Activated T-cell treated with anti-CD3 and anti-CD28 coated beads for 24 hours (primary cell): ENCODE measurements around the gene WWOX.

Experiments used
- DNase-seq: peaks from one replicate; pipeline ENCODE4 v3.0.0-alpha.2; 2020; ENCODE audit warnings: low read depth

WWOX gene

GRCh38 chr16:78105517-78105916 is 6.1 kb downstream of the WWOX start:
- no peak for DNase-seq

- no peak for DNase-seq
These were observed 7.2 kb downstream of the WWOX start for GRCh38 chr16:78106686-78107085.

- DNase-seq, result no peak
These were observed 9.0 kb downstream of the WWOX start for GRCh38 chr16:78108451-78108850.

- DNase-seq, result no peak
These were observed 13.8 kb downstream of the WWOX start for GRCh38 chr16:78113258-78113657.

DNA sequence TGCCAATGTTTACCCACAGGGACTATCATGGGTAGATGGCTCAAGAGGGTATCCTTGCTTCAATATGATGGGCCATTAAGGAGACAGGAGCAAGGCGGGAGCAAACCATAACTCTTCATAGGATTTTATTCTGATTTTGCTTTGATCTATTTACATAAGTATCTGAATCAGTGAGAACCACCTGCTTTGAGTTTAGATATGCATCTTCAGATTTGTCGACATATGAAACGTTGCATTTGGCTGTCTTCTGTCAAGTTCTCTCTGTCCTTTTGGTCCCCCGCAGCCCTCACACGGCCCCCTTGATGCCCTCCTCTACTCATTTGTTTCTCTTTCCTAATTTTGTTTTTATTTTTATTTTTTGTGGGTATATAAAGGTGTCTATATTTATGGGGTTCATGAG is 16.2 kb downstream of the WWOX start:
- DNase-seq, result no peak

DNA sequence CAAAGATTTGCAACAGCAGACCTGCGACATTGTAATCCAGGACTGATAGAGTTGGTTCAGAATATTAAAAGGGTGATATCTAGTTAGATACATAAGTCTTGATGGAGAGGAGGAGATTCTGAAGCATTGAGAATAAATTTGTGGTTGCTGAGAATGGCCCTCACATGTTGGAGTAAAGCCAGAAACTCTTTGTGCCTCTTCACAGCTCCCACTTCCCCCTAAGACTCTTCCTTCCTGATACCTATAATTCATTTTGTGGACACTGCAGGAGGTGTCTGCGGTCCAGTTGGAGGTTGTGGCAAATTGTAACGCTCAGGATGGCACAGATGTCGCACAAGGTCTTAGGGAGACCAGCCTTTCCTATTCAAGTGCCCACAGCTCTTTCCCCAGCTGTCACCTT is 17.5 kb downstream of the WWOX start:
- no peak for DNase-seq

- DNase-seq, result no peak
These were observed 17.9 kb downstream of the WWOX start for GRCh38 chr16:78117391-78117790.

GRCh38 chr16:78118469-78119025 is 19.1 kb downstream of the WWOX start:
- DNase-seq, result no peak

DNA sequence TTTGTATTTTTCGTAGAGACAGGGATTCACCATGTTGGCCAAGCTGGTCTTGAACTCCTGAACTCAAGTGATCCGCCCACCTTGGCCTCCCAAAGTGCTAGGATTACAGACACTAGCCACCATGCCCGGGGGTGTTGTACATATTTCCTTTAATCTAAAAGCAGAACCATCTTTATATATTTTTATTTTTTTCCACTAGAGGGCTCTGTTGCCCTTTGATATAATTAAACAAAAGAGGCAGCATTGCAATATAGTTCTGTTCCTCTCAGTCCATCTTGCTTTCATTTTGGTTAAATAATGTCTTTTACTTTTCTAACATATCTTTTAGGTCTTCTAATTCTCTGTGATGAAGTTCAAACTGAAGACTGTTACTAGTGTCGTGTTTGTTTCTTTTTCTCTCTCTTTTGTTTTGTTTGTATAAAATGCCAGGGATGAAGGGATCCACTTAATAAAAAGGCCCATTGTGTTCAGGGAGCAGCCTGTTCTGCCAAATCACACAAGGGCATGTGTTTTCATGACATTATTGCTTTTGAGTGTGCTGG is 23.4 kb downstream of the WWOX start:
- DNase-seq, result no peak

DNA sequence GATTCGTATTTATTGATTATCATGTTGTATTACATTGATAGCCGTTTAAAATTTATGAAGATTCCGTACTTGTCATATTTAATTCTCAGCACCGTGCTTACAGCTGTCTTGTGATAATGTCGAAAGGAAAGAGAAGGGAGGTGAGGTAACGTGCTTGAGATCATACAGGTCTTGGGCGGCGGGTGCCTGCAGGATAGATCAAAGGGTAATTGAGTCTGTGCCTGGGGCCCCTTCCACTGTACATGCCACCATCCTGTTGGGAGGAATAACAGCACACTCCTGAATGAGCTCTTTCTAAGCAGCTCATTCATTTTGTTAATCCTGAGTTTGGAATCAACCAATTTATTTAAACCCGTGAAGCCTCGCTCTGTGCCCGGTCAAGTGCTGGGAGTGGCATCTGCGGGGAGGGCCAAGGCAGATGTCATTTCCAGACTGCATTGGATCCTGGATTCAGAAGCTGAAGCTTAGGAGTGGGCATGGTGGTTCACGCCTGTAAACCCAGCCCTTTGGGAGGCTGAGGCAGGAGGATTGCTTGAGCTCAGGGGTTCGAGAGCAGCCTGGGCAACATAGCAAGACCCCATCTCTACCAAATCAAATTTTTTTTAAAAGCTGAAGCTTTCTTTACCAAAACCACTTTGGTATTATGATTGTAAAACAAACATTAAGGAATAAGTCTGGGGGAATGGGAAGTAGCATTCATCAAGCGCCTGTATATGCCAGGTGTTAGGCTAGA is 25.8 kb downstream of the WWOX start:
- DNase-seq, result no peak

DNA sequence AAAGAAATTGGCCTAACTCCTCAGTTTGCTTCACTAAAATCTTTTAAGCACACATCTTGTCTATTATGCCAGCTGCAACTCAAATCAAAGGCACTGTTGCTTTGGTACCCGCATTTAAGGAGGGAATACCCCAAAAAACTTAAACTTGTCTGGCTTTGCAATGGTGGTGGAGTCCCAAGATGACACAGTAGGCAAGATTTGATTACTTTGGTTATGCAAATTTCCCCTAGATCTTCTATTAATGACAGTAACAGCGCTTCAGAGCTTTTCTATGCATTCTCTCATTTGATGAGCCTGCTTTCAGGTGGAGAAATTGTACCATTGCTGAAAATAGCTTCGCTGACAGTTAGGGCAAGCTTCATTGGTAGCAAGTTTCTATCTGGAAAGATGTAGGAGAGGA is 27.2 kb downstream of the WWOX start:
- no peak for DNase-seq

GRCh38 chr16:78127130-78127529 is 27.7 kb downstream of the WWOX start:
- no peak for DNase-seq

DNA sequence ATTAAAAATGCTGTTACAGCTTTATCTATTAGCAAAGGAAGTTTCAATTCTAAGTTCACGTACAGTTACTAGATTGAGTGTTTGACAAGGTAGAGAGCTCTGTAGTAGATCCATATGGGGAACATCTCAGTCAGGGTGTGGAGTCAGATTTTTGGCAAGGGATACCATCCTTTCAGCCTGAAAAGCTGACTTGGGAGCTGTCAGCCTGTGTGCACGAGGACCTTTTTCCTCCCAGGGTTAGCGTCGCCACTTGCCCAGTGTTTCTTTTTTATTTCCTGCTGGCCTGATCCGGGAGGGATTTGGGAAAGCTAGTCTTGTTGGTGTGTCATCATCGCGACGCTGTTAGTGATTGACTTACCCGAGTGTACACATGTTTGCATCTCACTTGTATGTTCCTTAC is 29.5 kb downstream of the WWOX start:
- DNase-seq, result no peak

GRCh38 chr16:78129349-78129748 is 29.9 kb downstream of the WWOX start:
- DNase-seq, result no peak

DNA sequence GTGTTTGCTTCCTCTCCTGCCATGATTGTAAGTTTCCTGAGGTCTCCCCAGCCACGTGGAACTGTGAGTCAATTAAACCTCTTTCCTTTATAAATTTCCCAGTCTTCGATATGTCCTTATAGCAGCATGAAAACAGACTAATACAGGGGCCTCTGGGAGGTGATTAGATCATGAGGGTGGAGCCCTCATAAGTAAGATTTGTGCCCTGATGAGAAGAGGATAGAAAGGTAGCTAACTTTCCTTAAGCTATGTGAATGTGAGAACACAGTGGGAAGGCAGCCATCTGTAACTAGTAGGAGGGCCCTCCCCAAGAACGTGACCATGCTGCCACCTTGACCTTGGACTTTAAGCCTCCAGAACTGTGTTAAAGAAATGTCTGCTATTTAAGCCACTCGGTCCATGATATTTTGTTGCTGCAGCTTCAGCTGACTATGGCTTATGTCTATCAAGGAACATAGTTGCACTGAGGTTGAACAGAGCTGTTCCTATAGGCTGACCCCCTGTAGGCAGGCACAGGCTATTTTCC is 30.7 kb downstream of the WWOX start:
- no peak for DNase-seq

DNA sequence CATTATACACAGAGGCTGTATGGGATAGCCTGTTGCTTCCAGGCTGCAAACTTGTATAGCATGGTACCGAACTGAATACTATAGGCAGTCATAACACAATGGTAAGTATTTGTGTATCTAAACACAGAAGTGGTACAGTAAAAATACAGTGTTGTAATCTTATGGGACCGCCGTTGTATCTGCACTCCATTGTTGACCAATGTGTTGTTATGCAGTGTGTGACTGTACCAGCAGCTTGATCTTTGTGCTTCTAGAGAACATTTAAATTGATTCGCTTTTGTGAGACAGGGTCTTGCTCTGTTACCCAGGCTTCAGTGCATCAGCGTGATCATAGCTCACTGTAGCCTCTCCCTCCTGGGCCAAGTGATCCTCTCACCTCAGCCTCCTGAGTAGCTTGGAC is 31.5 kb downstream of the WWOX start:
- DNase-seq, result no peak

- no peak for DNase-seq
These were observed 34.5 kb downstream of the WWOX start for GRCh38 chr16:78133919-78134318.

DNA sequence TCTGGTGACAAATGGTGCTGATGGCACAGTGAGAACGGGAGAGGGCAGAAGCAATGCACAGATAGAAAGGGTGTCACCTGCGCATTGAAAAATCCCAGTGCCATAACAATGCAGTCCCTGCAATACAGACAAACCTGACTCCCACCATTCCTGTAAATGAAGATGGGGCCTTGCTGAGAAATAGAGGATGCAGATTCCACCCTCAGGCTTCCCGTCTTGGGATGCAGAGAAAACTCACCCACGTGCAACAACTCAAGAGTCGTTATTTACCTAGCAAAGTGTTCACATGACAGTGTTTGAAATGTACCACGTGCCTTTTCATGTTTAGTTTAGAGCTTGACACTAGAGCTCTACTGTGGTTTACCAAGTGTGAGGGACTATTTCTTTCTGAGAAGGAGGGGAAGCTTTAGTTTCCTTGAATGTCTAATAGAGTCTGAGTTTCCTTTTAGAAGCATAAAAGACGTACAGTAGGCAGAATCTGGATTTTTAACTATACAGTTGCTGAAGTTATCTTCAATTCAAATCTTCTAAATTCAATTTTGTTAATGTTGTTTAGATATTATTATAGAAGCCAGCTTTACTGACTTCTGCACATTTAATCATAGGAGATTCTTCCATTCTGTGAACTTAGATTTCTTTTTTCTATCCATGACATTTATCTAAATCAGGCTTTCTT is 35.6 kb downstream of the WWOX start:
- DNase-seq, result no peak

GRCh38 chr16:78137179-78137578 is 37.7 kb downstream of the WWOX start:
- no peak for DNase-seq

DNA sequence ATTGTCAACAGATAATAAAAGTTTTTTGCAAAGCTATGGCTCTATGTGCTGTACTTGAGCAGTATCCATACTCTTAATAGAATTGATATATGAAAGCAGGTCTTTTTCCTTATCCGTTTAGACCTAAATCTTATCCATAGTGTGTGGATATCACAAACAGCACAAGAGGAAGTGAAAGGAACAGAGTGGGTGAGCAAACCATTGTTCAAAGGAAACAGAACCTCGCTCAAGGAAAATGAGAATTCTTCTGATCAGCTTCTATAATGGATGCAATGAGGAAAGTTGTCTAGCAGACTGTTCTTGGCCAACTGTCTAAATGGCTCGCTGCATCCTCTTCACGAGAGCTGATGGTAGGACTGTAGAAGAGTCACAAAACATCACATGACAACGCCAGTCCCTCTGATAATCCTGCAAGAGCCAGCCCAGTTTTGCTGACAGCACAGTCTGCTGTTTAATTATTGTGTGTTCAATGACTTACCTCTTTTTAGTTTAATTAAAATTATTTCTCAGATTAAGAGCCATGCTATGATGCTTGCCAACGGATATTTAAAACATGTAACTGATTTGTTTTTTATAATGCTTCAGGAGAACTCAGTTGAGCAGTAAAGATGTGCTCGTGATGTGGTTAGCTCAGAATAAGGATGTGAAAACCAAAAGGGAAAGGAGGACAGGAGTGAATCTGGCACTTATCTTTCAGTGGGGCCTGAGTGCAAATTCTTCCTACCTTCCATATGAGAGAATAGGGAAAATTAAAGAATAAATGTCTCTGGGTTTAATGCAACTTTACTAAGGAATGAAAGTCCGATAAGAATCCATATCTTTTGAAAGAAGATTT is 38.5 kb downstream of the WWOX start:
- DNase-seq, result no peak

DNA sequence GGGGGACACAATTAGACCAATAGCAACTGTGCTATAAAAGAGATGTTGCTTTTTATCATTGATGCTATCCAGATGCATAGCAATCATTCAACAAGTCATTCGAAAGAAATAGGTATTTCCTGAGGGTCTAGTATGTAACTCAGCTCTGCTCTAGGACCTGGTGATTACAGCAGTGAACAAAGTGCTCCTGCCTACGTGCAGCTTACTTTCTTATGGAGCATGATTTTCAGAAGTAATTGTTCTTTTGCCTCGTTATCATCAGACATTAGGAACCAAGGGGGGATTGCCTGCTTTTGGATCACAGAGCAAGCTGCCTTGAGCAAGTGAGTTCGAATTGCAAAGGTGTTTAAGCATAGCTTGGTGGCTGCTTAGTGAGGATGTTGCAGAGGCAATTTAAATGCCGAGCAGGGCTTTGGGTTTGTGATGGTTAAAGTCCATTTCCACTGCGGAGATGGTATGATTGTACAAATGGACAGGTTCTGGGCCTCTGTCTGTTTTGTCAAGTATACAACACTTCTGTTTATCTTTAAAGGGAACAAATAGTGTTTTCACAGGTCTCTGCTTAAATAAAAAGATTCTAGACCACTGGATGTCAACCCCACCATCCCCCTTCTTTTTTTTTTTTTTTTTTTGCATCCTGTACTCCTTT is 41.5 kb downstream of the WWOX start:
- no peak for DNase-seq

DNA sequence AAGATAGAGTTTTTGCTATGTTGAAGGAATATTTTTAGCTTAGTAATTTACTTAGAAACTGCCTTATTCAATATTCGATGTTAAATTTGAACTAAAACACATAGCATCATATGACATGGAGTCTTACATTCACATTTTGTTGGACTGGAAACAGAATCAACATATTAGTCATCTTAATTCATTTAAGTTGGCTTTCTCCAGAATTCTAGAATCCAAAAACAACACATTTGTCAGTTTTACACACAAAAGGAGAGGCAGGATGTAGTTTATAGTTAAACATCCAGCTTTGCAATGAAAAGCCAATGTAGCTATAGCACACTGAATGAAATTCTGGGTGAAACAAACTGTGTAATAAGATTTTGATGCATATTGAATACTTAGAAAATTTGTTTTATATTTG is 43.3 kb downstream of the WWOX start:
- DNase-seq, result no peak
